ENCODE measurements around the gene MRPL45.

The MRPL45 gene

GRCh38 chr17:38325221-38325851 is 28.4 kb downstream of the MRPL45 start:
- DNase-seq (ENCODE audit: low read depth in 2 of 2), result no peak

DNA sequence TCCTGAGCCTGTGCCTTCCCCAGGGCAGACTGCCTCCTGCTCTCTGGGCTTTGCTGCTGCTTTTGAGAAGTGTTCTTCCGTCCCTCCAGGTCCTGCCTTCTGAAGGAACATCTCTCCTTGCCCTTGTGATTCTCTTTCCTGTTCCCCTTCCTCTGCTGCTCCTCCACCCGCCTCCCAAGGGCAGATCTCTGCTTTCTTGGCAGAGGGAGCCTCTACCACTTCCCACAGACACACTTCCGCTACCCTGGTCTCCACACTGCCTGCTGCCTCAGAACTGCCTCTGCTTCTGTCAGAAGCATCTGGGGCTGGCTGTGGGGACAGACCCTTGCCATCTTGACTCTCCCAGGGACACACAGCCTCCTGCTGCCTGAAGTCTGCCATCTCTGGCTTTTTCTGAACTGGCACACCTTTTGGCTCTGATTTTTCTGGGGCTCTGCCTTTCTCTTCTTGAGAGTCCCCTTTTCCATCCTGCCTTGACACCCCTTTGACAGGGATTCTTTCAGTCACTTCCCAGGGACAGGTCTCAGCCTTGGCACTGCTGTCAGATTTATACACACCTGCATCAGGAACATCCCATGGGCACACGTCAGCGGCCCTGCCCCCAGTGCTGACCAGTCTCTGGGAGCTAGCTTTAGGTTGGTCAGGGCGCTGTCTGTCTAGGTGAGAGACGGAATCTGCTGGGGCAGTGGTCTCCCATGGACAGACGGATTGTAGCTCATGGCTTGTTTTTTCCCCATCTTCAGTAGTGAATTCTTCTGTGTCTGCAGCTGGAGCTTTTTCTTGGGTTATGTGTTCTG is 30.2 kb downstream of the MRPL45 start:
- no peak for DNase-seq (ENCODE audit: low read depth in 2 of 2)

GRCh38 chr17:38327936-38328335 is 31.0 kb downstream of the MRPL45 start:
- DNase-seq (ENCODE audit: low read depth in 2 of 2), result no peak

DNA sequence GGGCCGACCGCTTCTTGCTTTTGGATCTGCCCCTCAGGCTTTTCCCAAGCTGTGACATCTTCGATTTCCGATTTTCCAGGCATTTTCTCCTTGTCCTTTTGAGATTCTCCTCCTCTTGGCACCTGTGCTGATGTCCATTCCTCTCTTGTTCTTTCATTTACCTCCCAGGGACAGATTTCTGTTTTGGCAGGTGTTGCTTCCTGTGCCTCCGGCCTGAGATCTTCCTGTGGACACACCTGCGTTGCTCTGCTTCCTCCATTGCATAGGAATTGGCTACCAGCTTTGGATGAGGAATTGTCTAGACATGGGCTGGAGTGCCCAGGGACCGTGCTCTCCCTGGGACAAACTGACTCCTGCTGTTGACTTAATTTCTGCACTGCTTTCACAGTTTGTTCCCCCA is 31.7 kb downstream of the MRPL45 start:
- DNase-seq (ENCODE audit: low read depth in 2 of 2), result no peak

- DNase-seq (ENCODE audit: low read depth in 2 of 2), result no peak
Measured at GRCh38 chr17:38329284-38329683, 32.3 kb downstream of the MRPL45 start.

GRCh38 chr17:38329808-38330730 is 33.1 kb downstream of the MRPL45 start:
- no peak for DNase-seq (ENCODE audit: low read depth in 2 of 2)

GRCh38 chr17:38330941-38331411 is 34.0 kb downstream of the MRPL45 start:
- no peak for DNase-seq (ENCODE audit: low read depth in 2 of 2)

DNA sequence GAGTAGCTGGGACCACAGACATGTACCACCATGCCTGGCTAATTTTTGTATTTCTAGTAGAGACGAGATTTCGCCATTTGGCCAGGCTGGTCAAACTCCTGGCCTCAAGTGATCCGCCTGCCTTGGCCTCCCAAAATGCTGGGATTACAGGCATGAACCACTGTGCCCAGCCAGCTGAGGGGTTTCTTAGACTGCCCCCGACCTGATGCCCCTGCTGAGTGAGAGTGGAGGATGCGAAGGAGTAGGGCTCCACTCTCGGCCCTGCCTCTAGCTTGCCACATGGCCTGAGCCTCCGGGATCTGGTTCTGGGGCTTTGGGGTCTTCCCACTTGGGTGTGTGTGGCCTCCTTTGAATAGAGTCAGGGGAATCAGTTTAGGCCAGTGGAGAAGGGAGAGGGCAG is 35.8 kb downstream of the MRPL45 start:
- no peak for DNase-seq (ENCODE audit: low read depth in 2 of 2)

- DNase-seq (ENCODE audit: low read depth in 2 of 2), result no peak
Measured at GRCh38 chr17:38333635-38334295, 36.8 kb downstream of the MRPL45 start.

- DNase-seq (ENCODE audit: low read depth in 2 of 2), result no peak
Measured at GRCh38 chr17:38334480-38335364, 37.8 kb downstream of the MRPL45 start.

DNA sequence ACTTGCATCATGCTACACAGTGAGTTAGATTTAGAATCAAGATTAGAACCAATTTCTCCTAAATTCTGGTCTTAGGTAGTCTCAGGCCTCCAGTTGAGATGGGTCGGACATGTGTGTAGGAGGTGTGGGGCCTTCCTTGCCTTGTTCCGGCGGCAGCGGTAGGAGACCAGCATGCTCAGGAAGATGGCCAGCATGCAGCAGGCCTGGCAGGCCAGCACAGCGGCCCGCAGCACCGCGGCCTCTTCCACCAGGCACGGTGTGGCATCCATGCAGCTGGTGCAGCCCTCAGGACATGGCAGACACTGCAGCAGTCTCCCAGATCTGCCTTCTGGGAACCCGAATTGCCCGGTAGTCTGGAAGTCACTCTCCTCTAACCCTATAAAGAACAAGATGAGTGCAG is 39.9 kb downstream of the MRPL45 start:
- DNase-seq (ENCODE audit: low read depth in 2 of 2), result no peak

- DNase-seq (ENCODE audit: low read depth in 2 of 2), result no peak
Measured at GRCh38 chr17:38338053-38338452, 41.1 kb downstream of the MRPL45 start.

- no peak for DNase-seq (ENCODE audit: low read depth in 2 of 2)
Measured at GRCh38 chr17:38338535-38338934, 41.6 kb downstream of the MRPL45 start.

DNA sequence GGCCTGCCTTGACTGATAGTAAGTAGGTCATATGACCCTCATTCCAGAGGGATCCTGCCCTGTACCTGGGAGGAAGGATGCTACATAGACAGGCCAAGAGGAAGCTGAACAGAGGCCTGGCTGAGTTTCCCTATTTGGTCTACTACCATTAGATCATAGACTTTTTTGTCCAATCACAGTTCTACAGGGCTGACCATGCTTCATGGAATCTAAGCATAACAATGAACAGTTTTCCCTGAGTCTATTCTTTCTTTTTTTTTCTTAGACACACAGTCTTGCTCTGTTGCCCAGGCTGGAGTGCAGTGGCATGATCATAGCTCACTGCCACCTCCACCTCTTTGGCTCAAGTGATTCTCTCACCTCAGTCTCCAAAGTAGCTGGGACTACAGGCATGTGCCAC is 42.9 kb downstream of the MRPL45 start:
- no peak for DNase-seq (ENCODE audit: low read depth in 2 of 2)

GRCh38 chr17:38341035-38341721 is 44.2 kb downstream of the MRPL45 start:
- DNase-seq (ENCODE audit: low read depth in 2 of 2), result no peak

GRCh38 chr17:38342886-38343607 is 46.1 kb downstream of the MRPL45 start:
- DNase-seq (ENCODE audit: low read depth in 2 of 2), result no peak

DNA sequence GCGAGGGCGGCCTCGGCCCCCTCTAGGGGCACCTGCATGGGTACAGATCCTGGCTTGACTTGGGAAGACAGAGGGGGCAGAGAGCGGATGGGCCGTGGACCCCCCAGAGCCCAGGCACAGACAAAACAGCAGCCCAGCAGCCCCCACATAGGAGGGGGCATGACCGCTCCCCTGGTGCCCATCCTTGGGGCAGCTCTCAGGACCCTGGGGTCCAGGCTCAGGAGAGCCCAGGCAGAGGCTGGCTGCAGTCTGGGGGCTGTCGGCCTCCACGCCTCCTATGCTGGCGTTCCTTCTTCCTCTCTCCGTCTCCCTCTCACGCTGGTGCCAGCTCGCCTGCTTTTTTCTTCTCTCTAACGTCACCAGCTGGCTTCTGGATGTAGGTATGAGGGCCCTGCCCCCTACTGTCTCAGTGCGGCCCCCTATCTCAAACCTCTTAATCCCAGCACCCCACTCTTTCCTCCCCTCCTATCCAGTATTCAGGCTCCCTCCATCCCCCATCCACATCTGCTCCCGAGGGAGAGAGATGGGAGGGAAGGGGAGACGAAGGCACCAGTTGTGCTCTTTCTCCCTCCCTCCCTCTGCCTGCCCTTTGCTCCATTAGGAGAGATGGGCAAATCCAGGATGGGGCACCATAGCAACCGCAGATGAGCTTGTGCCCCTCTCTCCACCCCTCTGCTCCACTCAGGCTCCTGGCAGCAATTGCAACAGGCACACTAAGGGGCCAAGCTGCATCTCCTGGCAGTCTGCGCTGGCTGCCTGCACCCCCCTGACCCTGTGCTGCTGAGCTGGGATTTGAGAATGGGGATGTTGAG is 46.8 kb downstream of the MRPL45 start, which contains the start of gene GPR179:
GPR179 (minus strand) TSS at position 349 of the 812 bp plus-strand sequence; CDS start at position 182, 167 bp downstream.
- DNase-seq (ENCODE audit: low read depth in 2 of 2), result no peak

DNA sequence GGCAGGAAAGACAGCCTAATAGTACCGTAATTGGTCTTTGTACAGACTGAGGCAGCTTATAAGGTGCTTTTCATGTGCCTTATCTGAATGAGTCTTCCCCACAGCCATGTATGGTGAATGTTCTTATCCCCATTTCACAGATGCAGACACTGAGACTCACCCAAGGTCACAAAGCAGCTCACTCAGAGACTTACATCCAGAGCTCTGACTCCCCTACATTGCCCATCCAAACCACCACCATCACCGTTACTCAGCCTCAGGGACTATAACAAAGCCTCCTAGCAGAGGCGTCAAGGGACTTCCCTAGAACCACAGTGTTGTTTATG is 47.4 kb downstream of the MRPL45 start:
- no peak for DNase-seq (ENCODE audit: low read depth in 2 of 2)

GRCh38 chr17:38345743-38346142 is 48.8 kb downstream of the MRPL45 start:
- DNase-seq (ENCODE audit: low read depth in 2 of 2), result no peak

Measured in stimulated activated CD4-positive, alpha-beta T cell treated with anti-CD3 and anti-CD28 coated beads, Interleukin-1b, Interleukin-23, amount 100 ng/mL, for 1 hour (primary cell).